ENCODE measurements around the gene WAC. TPM values are rescaled to one million over a fixed set of nuclear protein-coding genes. Genes with fewer than 3 reads are reported as not detected.
A peak's percentile ranks its signal among the peaks of the same experiment; 100 is the strongest.

The WAC gene
- total RNA-seq, 2 donors from 2014 or later, result 43.8 to 58.3 TPM

DNA sequence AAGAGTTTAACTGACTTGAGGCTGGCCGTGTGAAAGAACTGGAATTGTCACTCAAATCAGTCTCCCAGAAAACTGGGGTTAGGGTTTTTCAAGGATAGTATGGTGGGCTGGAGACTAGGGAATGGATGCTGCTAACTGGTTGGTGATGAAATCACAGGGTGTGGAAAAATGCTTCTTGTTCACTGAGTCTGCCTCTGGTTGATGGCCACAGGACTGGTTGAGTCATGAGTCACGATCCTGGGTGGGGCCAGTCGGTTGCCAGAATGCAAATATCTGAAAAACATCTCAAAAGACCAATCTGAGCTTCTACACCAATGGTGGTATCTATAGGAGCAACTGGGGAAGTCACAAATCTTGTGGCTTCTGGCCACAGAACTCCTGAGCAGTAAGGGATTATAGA lies 128.1 kb downstream of the WAC start:
- Histone ChIP-seq H3K27ac (no peak overlapping the region), H3K27me3 (no peaks in the 10 kb centered on the region), H3K36me3 (replicated peaks in 1 of 2; ENCODE audit: insufficient read depth in 1 of 2, low read depth in 2 of 2) (no peaks in the 10 kb centered on the region), H3K9me3 (no peaks in the 10 kb centered on the region), H3K4me1 (peaks cover 7% of the 10 kb centered on the region), H3K4me3 (no peak overlapping the region)
- intact Hi-C loops (cut with DNase I), result loop anchor here (5.0 to 10.0 kb wide), 2 partner anchors 464 to 646 kb away; no protein-coding TSS in a partner anchor
- ATAC-seq, result no peak
- 49 to 79% methylated on average over 3 of the region's 3 CpGs for WGBS, 2 donors
- no peak for TF ChIP-seq POLR2A (IDR thresholded peaks at IDR 0.05)
- TF ChIP-seq, protein P1, sequence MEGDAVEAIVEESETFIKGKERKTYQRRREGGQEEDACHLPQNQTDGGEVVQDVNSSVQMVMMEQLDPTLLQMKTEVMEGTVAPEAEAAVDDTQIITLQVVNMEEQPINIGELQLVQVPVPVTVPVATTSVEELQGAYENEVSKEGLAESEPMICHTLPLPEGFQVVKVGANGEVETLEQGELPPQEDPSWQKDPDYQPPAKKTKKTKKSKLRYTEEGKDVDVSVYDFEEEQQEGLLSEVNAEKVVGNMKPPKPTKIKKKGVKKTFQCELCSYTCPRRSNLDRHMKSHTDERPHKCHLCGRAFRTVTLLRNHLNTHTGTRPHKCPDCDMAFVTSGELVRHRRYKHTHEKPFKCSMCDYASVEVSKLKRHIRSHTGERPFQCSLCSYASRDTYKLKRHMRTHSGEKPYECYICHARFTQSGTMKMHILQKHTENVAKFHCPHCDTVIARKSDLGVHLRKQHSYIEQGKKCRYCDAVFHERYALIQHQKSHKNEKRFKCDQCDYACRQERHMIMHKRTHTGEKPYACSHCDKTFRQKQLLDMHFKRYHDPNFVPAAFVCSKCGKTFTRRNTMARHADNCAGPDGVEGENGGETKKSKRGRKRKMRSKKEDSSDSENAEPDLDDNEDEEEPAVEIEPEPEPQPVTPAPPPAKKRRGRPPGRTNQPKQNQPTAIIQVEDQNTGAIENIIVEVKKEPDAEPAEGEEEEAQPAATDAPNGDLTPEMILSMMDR (IDR thresholded peaks at IDR 0.05), result no peak
- DNase-seq, result no peak

DNA sequence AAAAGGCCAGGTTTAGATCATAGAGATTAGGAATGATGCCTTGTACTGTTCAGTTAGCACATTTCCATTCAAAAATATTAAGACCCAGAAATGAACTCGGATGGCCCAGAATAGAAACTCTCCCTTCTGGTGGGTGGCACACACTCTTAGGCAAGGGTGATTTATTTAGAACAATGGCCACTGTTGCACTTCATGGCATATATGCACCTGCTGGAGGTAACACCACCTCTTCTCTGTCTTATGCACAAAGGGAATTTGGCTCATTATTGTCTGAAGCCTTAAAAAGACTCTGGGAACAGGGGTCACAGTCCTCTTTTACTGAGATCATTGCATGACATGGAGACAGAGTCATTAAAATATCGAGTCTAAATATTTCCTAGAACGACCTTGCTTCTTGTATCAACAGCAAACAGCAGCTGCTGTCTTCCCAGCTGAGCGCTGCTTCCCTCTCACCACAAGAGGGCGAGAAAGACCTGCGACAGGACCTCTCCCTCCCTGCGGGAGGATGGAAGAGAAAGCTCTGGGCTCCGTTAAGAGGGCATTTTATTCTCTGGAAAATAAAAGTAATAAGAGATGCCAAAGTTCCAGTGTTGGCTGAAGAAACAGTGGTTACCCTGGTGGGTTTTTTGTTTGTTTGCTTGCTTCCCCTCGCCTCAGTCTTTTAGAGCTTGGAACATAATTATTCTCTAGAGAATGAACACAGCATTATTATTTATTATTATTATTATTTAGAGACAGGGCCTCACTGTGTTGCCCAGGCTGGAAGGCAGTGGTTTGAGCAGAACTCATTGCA lies 130.9 kb downstream of the WAC start:
- peaks cover 14% of the 10 kb centered on the region for H3K4me1 ChIP-seq
- ATAC-seq (peak; percentile 96), DNase-seq (peak; percentile 87 to 88 (median 88))
- 3 to 4% methylated on average over 9 of the region's 9 CpGs for WGBS, 2 donors
- peak overlapping the region in 1 of 4 donors; percentile 43 for H3K27ac ChIP-seq
- peaks cover 0 to 16% of the 10 kb centered on the region in 2 donors for H3K27me3 ChIP-seq
- no peak for TF ChIP-seq POLR2A (IDR thresholded peaks at IDR 0.05)
- TF ChIP-seq, protein P1 (IDR thresholded peaks at IDR 0.05), result peak; percentile 89 to 98 (median 96)
- no peaks in the 10 kb centered on the region for H3K36me3 ChIP-seq (replicated peaks in 1 of 2; ENCODE audit: insufficient read depth in 1 of 2, low read depth in 2 of 2)
- intact Hi-C loops (cut with DNase I), result loop anchor here (5.0 to 10.0 kb wide), 2 partner anchors 461 to 644 kb away; no protein-coding TSS in a partner anchor
- no peak overlapping the region for H3K4me3 ChIP-seq
- H3K9me3 ChIP-seq, result no peaks in the 10 kb centered on the region

- intact Hi-C loops (cut with DNase I), result loop anchor here (5.0 to 10.0 kb wide), 2 partner anchors 460 to 643 kb away; no protein-coding TSS in a partner anchor
- Histone ChIP-seq H3K27ac (no peak overlapping the region), H3K36me3 (replicated peaks in 1 of 2; ENCODE audit: insufficient read depth in 1 of 2, low read depth in 2 of 2) (no peaks in the 10 kb centered on the region), H3K4me3 (no peak overlapping the region), H3K4me1 (peaks cover 18% of the 10 kb centered on the region), H3K27me3 (peaks cover 0 to 16% of the 10 kb centered on the region in 2 donors), H3K9me3 (no peaks in the 10 kb centered on the region)
- 53 to 60% methylated on average over 6 of the region's 6 CpGs for WGBS, 2 donors
- DNase-seq (no peak), ATAC-seq (no peak)
- TF ChIP-seq POLR2A (IDR thresholded peaks at IDR 0.05), result no peak
- TF ChIP-seq, protein P1 (IDR thresholded peaks at IDR 0.05), result no peak
Observed at GRCh38 chr10:28664369-28664740, 131.4 kb downstream of the WAC start.

- H3K27me3 ChIP-seq, result peaks cover 0 to 16% of the 10 kb centered on the region in 2 donors
- ATAC-seq (no peak), DNase-seq (no peak)
- H3K27ac ChIP-seq, result no peak overlapping the region
- TF ChIP-seq, protein P1 (IDR thresholded peaks at IDR 0.05), result no peak
- TF ChIP-seq POLR2A (IDR thresholded peaks at IDR 0.05), result no peak
- H3K36me3 ChIP-seq (replicated peaks in 1 of 2; ENCODE audit: insufficient read depth in 1 of 2, low read depth in 2 of 2), result no peaks in the 10 kb centered on the region
- H3K4me3 ChIP-seq, result no peak overlapping the region
- peaks cover 22% of the 10 kb centered on the region for H3K4me1 ChIP-seq
- 73 to 77% methylated on average over 12 of the region's 12 CpGs for WGBS, 2 donors
- no peaks in the 10 kb centered on the region for H3K9me3 ChIP-seq
- intact Hi-C loops (cut with DNase I), result loop anchor here (10.0 kb wide), 1 partner anchor 458 kb away; no protein-coding TSS in a partner anchor
Observed at GRCh38 chr10:28666751-28667467, 134.0 kb downstream of the WAC start.

All from body of pancreas (tissue), 4 donors.